Trophoblast cell (in vitro differentiated cells and primary cell): ENCODE measurements around the gene KMT5B.
A peak's percentile ranks its signal among the peaks of the same experiment; 100 is the strongest.

ENCODE experiments used
- DNase-seq, 2 donors: peaks; one replicate each; pipeline ENCODE4 v3.0.0-alpha.2; 2016
- H2AFZ ChIP-seq: 2 replicates; pipeline ENCODE4 v1.6.1; 2013; ENCODE audit warnings: low read length, moderate library complexity, mild to moderate bottlenecking; ENCODE audit not compliant: insufficient read depth, poor library complexity
- H2AK5ac ChIP-seq: 2 replicates; pipeline ENCODE4 v1.6.1; 2013; ENCODE audit warnings: mild to moderate bottlenecking, low read length
- H2BK120ac ChIP-seq: 2 replicates; pipeline ENCODE4 v1.6.1; 2013; ENCODE audit warnings: low read length, mild to moderate bottlenecking, moderate library complexity; ENCODE audit not compliant: insufficient read depth, poor library complexity
- H2BK12ac ChIP-seq: 2 replicates; pipeline ENCODE4 v1.6.1; 2013; ENCODE audit warnings: mild to moderate bottlenecking, low read length, moderate library complexity
- H2BK5ac ChIP-seq: 2 replicates; pipeline ENCODE4 v1.6.1; 2013; ENCODE audit warnings: low read length, low read depth, moderate library complexity, mild to moderate bottlenecking; ENCODE audit not compliant: poor library complexity
- H3K14ac ChIP-seq: 2 replicates; pipeline ENCODE4 v1.6.1; 2013; ENCODE audit warnings: mild to moderate bottlenecking, low read length
- H3K18ac ChIP-seq: 2 replicates; pipeline ENCODE4 v1.6.1; 2013; ENCODE audit warnings: mild to moderate bottlenecking, low read length
- H3K23ac ChIP-seq: 2 replicates; pipeline ENCODE4 v1.6.1; 2013; ENCODE audit warnings: low read length
- H3K27ac ChIP-seq: 2 replicates; pipeline ENCODE4 v1.5.1; 2013; ENCODE audit warnings: low read depth, mild to moderate bottlenecking, inconsistent platforms, low read length, moderate library complexity
- H3K27me3 ChIP-seq: 2 replicates; pipeline ENCODE4 v1.6.1; 2013; ENCODE audit warnings: inconsistent platforms, mild to moderate bottlenecking, low read length, moderate library complexity; ENCODE audit not compliant: insufficient read depth
- H3K36me3 ChIP-seq, 2 experiments: 1 replicate in 1 of 2; 2 replicates in 1 of 2; pipeline ENCODE4 v1.6.1; 2013; ENCODE audit warnings: low read length in 2 of 2, mild to moderate bottlenecking in 2 of 2, moderate library complexity in 1 of 2; ENCODE audit not compliant: insufficient read depth in 2 of 2, control insufficient read depth in 1 of 2
- H3K4ac ChIP-seq: 2 replicates; pipeline ENCODE4 v1.6.1; 2013; ENCODE audit warnings: low read depth, mild to moderate bottlenecking, low read length, moderate library complexity
- H3K4me1 ChIP-seq, 2 experiments: 1 replicate in 1 of 2; 2 replicates in 1 of 2; pipeline ENCODE4 v1.6.1; 2013; ENCODE audit warnings: low read length in 2 of 2, mild to moderate bottlenecking in 2 of 2, moderate library complexity in 1 of 2; ENCODE audit not compliant: insufficient read depth in 2 of 2, control insufficient read depth in 1 of 2
- H3K4me2 ChIP-seq: 2 replicates; pipeline ENCODE4 v1.6.1; 2013; ENCODE audit warnings: inconsistent platforms, mild to moderate bottlenecking, low read length, moderate library complexity
- H3K4me3 ChIP-seq: 2 replicates; pipeline ENCODE4 v1.5.1; 2013; ENCODE audit warnings: mild to moderate bottlenecking, low read depth, low read length, inconsistent platforms
- H3K79me1 ChIP-seq: one replicate; pipeline ENCODE4 v1.6.1; 2013; ENCODE audit warnings: low read length
- H3K79me2 ChIP-seq: 2 replicates; pipeline ENCODE4 v1.6.1; 2013; ENCODE audit warnings: low read length, mild to moderate bottlenecking; ENCODE audit not compliant: control insufficient read depth, insufficient read depth, poor library complexity
- H3K9ac ChIP-seq: 2 replicates; pipeline ENCODE4 v1.6.1; 2013; ENCODE audit warnings: mild to moderate bottlenecking, low read length
- H3K9me3 ChIP-seq: 2 replicates; pipeline ENCODE4 v1.6.1; 2013; ENCODE audit warnings: low read depth, mild to moderate bottlenecking, control low read depth, inconsistent platforms, low read length; ENCODE audit not compliant: insufficient read depth
- H4K12ac ChIP-seq: 2 replicates; pipeline ENCODE4 v1.6.1; 2013; ENCODE audit warnings: low read depth, mild to moderate bottlenecking, low read length, moderate library complexity
- H4K8ac ChIP-seq: 2 replicates; pipeline ENCODE4 v1.6.1; 2013; ENCODE audit warnings: low read depth, mild to moderate bottlenecking, low read length, moderate library complexity
- H4K91ac ChIP-seq: one replicate; pipeline ENCODE4 v1.6.1; 2013; ENCODE audit warnings: low read depth, mild to moderate bottlenecking, low read length, moderate library complexity
- WGBS: extraction: QIAGEN DNeasy Blood & Tissue Kit; methylation state at CpG from one replicate; pipeline ENCODE4 v1.1.7; 2013; ENCODE audit warnings: missing lambda C conversion rate; ENCODE audit not compliant: insufficient read length, insufficient coverage; ENCODE audit errors: extremely low coverage; 5-methylcytosine and 5-hydroxymethylcytosine counted together

KMT5B gene

DNA sequence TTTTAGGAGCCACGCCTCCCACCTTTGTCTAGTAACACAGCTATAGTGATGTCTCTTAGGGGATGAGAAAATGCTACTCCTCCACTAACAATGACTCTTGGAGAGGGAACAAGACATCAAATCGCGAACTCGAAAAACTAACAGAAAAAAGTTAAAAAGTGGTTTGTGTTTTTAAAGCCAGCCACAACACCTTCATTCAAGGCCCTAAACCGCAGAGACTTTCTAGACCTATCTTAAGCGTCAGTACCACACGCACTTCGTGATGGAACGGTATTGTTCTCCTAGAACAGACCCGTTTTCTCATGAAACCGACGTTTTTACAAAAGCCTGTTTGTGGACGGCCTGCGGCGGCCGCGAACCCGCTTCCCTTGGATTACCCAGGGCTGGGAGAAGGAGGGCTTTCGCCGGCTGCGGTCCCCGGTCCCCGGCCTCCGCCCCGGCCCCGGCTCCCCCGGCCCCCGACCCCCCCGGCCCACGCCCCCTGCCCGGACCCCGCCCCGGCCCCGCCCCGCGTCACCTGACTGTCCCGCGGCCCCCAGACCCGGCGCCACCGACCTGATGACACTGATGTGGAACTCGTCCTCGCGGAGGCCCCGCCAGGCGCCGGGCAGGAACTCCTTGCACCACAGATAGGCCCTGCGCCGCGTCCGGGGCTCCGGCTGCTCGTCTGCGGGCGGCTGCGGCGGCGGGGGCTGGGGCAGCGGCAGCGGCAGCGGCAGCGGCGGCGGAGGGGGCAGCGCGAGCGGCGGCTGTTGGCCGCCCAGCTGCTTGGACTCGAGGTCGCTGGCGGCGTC lies 92.6 kb downstream of the KMT5B start:
- H3K27ac ChIP-seq, result peak overlapping the region; percentile 97
- peaks cover 19 to 20% of the 10 kb centered on the region in 2 experiments for H3K4me1 ChIP-seq
- no peaks in the 10 kb centered on the region for H3K27me3 ChIP-seq
- peak overlapping the region; percentile 72 for H4K8ac ChIP-seq
- H3K4me2 ChIP-seq, result peak overlapping the region; percentile 91
- H3K9ac ChIP-seq, result peak overlapping the region; percentile 95
- no peak overlapping the region for H3K23ac ChIP-seq
- WGBS, result no CpG with 5 or more reads among the region's 73 CpGs
- H2AK5ac ChIP-seq, result peak overlapping the region; percentile 82
- peak; percentile 49 to 55 for DNase-seq
- H3K9me3 ChIP-seq, result peaks cover 3% of the 10 kb centered on the region
- peaks cover 3% of the 10 kb centered on the region in 2 experiments for H3K36me3 ChIP-seq
- peak overlapping the region; percentile 74 for H2AFZ ChIP-seq
- peak overlapping the region; percentile 87 for H3K4me3 ChIP-seq
- peak overlapping the region; percentile 80 for H4K12ac ChIP-seq
- peak overlapping the region; percentile 67 for H2BK5ac ChIP-seq
- peak overlapping the region; percentile 30 for H2BK12ac ChIP-seq
- H3K14ac ChIP-seq, result peak overlapping the region; percentile 94
- peak overlapping the region; percentile 82 for H3K18ac ChIP-seq
- peaks cover 11% of the 10 kb centered on the region for H3K79me2 ChIP-seq
- H2BK120ac ChIP-seq, result peak overlapping the region; percentile 90
- H4K91ac ChIP-seq, result peak overlapping the region; percentile 87
- H3K4ac ChIP-seq, result peak overlapping the region; percentile 98
- H3K79me1 ChIP-seq, result peaks cover 23% of the 10 kb centered on the region

DNA sequence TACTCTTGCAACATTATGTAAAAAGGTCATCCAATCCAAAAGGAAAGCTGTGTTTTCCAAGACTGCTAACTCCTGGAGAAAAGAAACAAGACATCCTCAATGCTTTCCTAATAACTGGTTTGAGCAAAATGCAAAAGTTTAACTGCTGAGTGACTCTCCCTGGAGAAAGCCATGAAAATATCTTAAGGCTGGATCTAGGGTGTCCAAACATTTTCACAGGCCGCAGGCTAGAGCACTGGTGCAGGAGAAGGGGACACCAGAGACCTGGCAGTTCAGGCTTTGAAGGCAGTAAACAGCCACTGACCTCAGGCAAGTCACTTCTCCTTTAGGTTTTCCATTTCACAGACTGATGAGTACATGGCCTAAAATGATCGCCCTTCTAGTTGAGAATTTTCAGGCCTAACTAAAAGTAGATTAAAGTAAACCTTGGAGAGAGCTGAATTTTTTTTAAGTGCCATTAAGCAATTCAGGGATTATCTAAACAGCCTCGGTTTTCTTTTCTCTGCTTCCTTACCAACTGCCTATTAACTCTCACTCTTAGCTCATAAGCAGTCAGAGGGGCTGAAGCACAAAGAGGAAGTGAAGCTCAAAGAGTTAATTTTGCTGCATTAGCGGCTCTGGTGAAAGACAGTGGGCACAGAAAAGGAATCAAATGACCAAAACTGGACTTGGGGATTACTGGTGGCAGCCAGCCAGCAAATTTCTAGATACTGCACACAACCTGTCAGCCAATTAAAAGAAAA lies 94.2 kb downstream of the KMT5B start:
- Histone ChIP-seq H3K27ac (peak overlapping the region; percentile 57), H3K79me1 (peaks cover 23% of the 10 kb centered on the region), H3K4me1 (peaks cover 19 to 20% of the 10 kb centered on the region in 2 experiments), H2AFZ (no peak overlapping the region), H3K9me3 (peaks cover 3% of the 10 kb centered on the region), H3K14ac (no peak overlapping the region), H3K4me3 (no peak overlapping the region), H3K79me2 (peaks cover 16% of the 10 kb centered on the region), H3K9ac (no peak overlapping the region), H3K36me3 (peaks cover 3% of the 10 kb centered on the region in 2 experiments), H4K12ac (no peak overlapping the region), H3K4me2 (peak overlapping the region; percentile 78), H3K18ac (no peak overlapping the region), H2BK12ac (no peak overlapping the region), H2BK120ac (no peak overlapping the region), H3K4ac (no peak overlapping the region), H4K8ac (no peak overlapping the region), H2AK5ac (no peak overlapping the region), H3K23ac (no peak overlapping the region), H2BK5ac (peak overlapping the region; percentile 46), H3K27me3 (no peaks in the 10 kb centered on the region), H4K91ac (no peak overlapping the region)
- no peak for DNase-seq
- WGBS, result no CpG with 5 or more reads among the region's 4 CpGs

DNA sequence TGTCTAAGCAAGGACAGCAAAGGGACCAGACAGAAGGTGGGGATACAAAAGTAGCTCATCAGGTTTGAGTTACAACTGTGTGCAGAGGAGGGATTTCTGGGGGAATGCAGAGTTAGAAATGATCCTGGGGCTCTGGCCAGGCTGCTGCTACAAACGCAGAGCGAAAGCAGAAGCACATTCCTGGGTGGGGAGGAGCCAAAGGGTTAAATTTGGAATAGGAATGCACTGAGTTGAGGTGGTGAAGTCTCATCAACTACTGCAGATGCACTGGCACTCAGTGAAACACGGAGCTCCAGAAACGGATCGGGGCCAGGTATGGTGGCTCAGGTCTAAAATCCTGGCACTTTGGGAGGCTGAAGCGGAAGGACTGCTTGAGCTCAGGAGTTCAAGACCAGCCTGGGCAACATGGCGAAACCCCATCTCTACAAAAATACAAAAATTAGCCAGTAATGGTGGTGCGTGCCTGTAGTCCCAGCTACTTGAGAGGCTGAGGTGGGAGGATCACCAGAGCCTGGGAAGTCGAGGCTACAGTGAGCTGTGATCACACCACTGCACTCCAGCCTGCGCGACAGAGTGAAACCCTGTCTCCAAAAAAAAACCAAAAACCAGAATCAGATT lies 95.1 kb downstream of the KMT5B start:
- Histone ChIP-seq H3K14ac (no peak overlapping the region), H3K79me2 (peaks cover 16% of the 10 kb centered on the region), H2AFZ (no peak overlapping the region), H3K79me1 (peaks cover 23% of the 10 kb centered on the region), H3K18ac (peak overlapping the region; percentile 51), H3K4me1 (peaks cover 18 to 19% of the 10 kb centered on the region in 2 experiments), H4K12ac (no peak overlapping the region), H3K4ac (peak overlapping the region; percentile 78), H2BK120ac (peak overlapping the region; percentile 38), H2BK12ac (no peak overlapping the region), H3K27ac (peak overlapping the region; percentile 51), H3K4me3 (no peak overlapping the region), H4K8ac (no peak overlapping the region), H2AK5ac (no peak overlapping the region), H3K4me2 (peak overlapping the region; percentile 37), H3K9me3 (peaks cover 3% of the 10 kb centered on the region), H2BK5ac (peak overlapping the region; percentile 32), H4K91ac (no peak overlapping the region), H3K27me3 (no peaks in the 10 kb centered on the region), H3K36me3 (peaks cover 3% of the 10 kb centered on the region in 2 experiments), H3K23ac (no peak overlapping the region), H3K9ac (no peak overlapping the region)
- DNase-seq, result no peak
- WGBS, result no CpG with 5 or more reads among the region's 11 CpGs

DNA sequence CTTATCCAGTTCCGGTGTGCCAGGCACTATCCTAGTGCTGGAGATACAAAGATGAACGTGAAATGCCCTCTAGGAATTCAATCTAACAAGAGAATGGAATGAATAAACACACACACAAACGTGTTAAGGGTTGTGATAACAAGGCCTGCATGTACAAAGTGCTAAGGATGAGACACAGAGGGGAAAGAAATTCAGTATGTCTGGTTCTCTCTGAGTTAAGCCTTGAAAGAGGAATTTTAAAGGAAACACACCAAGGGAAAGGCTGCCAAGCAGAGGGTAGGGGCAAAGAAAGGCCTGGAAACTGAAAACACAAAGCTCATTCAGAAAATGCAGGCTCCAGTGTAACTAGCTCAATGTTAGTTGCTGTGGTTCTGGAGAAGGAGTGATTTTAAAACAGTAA lies 96.1 kb downstream of the KMT5B start:
- Histone ChIP-seq H3K4me3 (no peak overlapping the region), H3K23ac (no peak overlapping the region), H4K8ac (no peak overlapping the region), H2AFZ (no peak overlapping the region), H2BK12ac (no peak overlapping the region), H3K18ac (no peak overlapping the region), H3K36me3 (peaks cover 3% of the 10 kb centered on the region in 2 experiments), H3K79me1 (peaks cover 16% of the 10 kb centered on the region), H3K27me3 (no peaks in the 10 kb centered on the region), H2AK5ac (no peak overlapping the region), H3K9ac (no peak overlapping the region), H4K91ac (no peak overlapping the region), H2BK120ac (no peak overlapping the region), H3K4me2 (no peak overlapping the region), H3K9me3 (peaks cover 2% of the 10 kb centered on the region), H3K79me2 (peaks cover 16% of the 10 kb centered on the region), H3K27ac (no peak overlapping the region), H3K4me1 (peaks cover 11 to 12% of the 10 kb centered on the region in 2 experiments), H4K12ac (no peak overlapping the region), H3K14ac (no peak overlapping the region), H3K4ac (peak overlapping the region; percentile 86), H2BK5ac (no peak overlapping the region)
- no peak for DNase-seq
- WGBS, result no CpG with 5 or more reads among the region's 3 CpGs
